ENCODE results near the gene RPL11. TPM values are rescaled to one million over a fixed set of nuclear protein-coding genes. Genes with fewer than 3 reads are reported as not detected.

The RPL11 gene
- total RNA-seq, 4 donors from 2014 or later = 302 to 593 (median 504) TPM

DNA sequence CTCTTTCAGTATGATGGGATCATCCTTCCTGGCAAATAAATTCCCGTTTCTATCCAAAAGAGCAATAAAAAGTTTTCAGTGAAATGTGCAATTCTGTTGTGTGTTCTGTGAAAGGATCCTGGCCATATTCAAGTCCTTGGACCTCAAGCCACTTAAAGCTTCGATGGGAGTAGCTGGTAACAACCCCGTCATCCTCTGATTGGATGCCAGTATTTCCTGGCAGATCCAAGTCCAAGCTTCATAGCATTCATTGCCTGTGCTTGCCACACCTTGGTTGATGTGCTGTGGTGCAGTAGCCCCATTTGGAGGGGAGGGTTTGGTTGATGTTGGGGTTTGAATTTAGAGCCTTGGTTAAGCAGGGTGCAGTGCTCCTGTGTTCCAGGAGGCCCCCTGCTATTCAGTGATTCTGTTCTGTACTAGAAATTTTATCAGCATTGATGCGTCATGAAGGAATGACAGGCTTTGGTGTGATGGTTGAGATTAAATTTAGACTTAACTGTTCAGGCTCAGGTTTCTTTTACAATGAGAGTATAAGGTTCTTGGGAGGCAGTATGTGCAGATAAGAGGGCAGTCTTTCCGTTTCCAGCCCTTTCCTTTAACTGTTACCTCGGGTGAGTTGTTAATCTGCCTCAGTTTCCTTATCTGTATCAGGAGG lies 4.9 kb downstream of the RPL11 start:
- intact Hi-C loops (cut with DNase I; ENCODE audit: low total_unique reads) (loop anchor here (10.0 kb wide), 1 partner anchor 168 kb away; the partner anchor contains the start of gene FUCA1), in situ Hi-C loops (cut with MboI; ENCODE audit: low sequenced_read_pairs in 4 of 4) (no loop called here)
- Histone ChIP-seq H3K4me1 (peaks cover 55 to 62% of the 10 kb centered on the region in 2 donors), H3K27ac (peak overlapping the region; percentile 35 to 93 (median 58)), H3K9me3 (no peaks in the 10 kb centered on the region), H3K4me3 (no peak overlapping the region), H3K27me3 (no peaks in the 10 kb centered on the region), H3K36me3 (peaks cover 5 to 72% of the 10 kb centered on the region in 2 donors)
- TF ChIP-seq, protein P1, sequence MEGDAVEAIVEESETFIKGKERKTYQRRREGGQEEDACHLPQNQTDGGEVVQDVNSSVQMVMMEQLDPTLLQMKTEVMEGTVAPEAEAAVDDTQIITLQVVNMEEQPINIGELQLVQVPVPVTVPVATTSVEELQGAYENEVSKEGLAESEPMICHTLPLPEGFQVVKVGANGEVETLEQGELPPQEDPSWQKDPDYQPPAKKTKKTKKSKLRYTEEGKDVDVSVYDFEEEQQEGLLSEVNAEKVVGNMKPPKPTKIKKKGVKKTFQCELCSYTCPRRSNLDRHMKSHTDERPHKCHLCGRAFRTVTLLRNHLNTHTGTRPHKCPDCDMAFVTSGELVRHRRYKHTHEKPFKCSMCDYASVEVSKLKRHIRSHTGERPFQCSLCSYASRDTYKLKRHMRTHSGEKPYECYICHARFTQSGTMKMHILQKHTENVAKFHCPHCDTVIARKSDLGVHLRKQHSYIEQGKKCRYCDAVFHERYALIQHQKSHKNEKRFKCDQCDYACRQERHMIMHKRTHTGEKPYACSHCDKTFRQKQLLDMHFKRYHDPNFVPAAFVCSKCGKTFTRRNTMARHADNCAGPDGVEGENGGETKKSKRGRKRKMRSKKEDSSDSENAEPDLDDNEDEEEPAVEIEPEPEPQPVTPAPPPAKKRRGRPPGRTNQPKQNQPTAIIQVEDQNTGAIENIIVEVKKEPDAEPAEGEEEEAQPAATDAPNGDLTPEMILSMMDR (IDR thresholded peaks at IDR 0.05 in 4 of 5, conservative IDR thresholded peaks at IDR 0.05 in 1 of 5) = no peak
- no peak for TF ChIP-seq POLR2A (IDR thresholded peaks at IDR 0.05)
- ATAC-seq (peak in 1 of 2 donors; percentile 34), DNase-seq (no peak)

DNA sequence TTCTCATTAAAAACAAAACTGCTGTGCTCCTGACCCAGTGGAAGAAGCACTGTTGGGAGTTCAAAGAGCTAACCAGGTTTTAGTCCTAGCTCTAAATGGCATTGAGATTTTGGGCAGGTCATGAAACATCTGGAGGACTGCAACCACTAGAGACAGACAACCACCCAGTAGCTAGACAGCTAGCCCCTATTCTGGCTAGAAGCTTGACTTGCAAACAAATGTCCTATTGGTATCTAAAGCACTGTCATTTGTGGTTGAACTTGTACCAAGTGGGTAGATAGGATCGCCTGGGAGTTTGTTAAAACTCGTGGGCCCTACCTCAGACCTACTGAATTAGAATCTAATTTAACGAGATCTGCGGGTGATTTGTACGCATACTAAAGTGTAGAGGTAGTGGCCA lies 6.9 kb downstream of the RPL11 start:
- H3K27me3 ChIP-seq = no peaks in the 10 kb centered on the region
- no peaks in the 10 kb centered on the region for H3K9me3 ChIP-seq
- no peak overlapping the region for H3K27ac ChIP-seq
- H3K4me3 ChIP-seq = no peak overlapping the region
- H3K4me1 ChIP-seq = peaks cover 40 to 50% of the 10 kb centered on the region in 2 donors
- intact Hi-C loops (cut with DNase I; ENCODE audit: low total_unique reads) (loop anchor here (10.0 kb wide), 1 partner anchor 166 kb away; the partner anchor contains the start of gene FUCA1), in situ Hi-C loops (cut with MboI; ENCODE audit: low sequenced_read_pairs in 4 of 4) (no loop called here)
- peaks cover 5 to 64% of the 10 kb centered on the region in 2 donors for H3K36me3 ChIP-seq
- ATAC-seq (no peak), DNase-seq (no peak)
- no peak for TF ChIP-seq POLR2A (IDR thresholded peaks at IDR 0.05)
- TF ChIP-seq, protein P1 (IDR thresholded peaks at IDR 0.05 in 4 of 5, conservative IDR thresholded peaks at IDR 0.05 in 1 of 5) = no peak

DNA sequence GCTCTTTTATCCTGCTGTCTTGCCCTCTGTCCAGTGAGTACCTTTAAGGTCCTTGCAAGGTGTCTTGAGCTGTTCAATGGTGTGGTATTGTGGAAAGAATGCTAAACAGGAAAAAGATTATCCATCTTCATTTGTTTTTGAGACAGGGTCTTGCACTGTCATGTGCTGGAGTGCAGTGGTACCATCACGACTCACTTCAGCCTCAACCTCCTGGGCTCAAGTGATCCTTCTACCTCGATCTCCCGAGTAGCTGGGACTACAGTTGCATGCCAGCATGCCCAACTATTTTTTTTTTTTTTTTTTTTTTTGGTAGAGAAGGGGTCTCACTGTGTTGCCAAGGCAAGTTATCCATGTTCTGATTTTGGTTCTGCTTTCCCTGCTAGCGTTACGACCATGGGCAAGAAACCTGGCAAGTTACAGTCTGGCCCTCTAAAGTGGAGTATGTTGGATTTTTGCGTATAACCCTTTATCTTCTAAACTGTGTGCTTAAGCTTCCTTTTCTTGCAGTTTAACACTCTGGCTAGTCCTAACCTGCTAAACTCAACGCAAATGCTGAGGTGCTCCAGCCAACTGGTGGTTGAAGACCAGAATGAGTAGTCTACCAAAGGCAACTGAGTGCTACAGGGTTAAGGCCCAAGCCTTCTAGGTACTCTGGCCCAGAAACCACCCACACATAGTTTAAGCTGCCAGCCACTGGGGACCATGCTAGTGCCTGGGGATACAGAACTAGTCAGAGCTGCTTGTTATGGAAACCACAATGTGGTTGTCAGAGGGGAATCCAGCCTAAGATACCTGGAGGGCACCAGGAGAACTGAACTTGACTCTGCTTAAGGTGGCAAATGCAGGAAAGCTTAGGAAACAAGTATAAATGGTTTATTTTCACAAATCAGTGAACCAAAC lies 7.9 kb downstream of the RPL11 start:
- Histone ChIP-seq H3K27me3 (no peaks in the 10 kb centered on the region), H3K4me1 (peaks cover 29 to 39% of the 10 kb centered on the region in 2 donors), H3K27ac (no peak overlapping the region), H3K9me3 (no peaks in the 10 kb centered on the region), H3K4me3 (no peak overlapping the region), H3K36me3 (peaks cover 3 to 57% of the 10 kb centered on the region in 2 donors)
- intact Hi-C loops (cut with DNase I; ENCODE audit: low total_unique reads) (loop anchor here (10.0 kb wide), 1 partner anchor 165 kb away; the partner anchor contains the start of gene FUCA1), in situ Hi-C loops (cut with MboI; ENCODE audit: low sequenced_read_pairs in 4 of 4) (no loop called here)
- ATAC-seq (no peak), DNase-seq (no peak)
- TF ChIP-seq, protein P1 (IDR thresholded peaks at IDR 0.05 in 4 of 5, conservative IDR thresholded peaks at IDR 0.05 in 1 of 5) = no peak
- no peak for TF ChIP-seq POLR2A (IDR thresholded peaks at IDR 0.05)

DNA sequence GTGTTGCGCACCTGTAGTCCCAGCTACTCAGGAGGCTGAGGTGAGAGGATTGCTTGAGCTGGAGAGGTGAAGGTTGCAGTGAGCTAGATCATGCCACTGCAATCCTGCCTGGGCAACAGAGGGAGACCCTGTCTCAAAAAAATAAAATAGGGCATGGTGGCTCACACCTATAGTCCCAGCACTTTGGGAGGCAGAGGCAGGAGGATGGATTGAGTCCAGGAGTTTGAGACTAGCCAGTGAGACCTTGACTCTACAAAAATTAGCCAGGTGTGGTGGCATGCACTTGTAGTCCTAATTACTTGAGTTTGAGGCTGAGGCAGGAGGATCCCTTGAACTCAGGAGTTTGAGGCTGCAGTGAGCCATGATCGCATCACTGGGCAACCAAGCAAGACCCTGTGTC lies 9.7 kb downstream of the RPL11 start:
- TF ChIP-seq, protein P1 (IDR thresholded peaks at IDR 0.05 in 4 of 5, conservative IDR thresholded peaks at IDR 0.05 in 1 of 5) = no peak
- no peak for TF ChIP-seq POLR2A (IDR thresholded peaks at IDR 0.05)
- H3K36me3 ChIP-seq = peaks cover 0 to 45% of the 10 kb centered on the region in 2 donors
- in situ Hi-C loops (cut with MboI; ENCODE audit: low sequenced_read_pairs in 4 of 4) = no loop called here
- intact Hi-C loops (cut with DNase I; ENCODE audit: low total_unique reads) = no loop called here
- no peak for ATAC-seq
- no peaks in the 10 kb centered on the region for H3K9me3 ChIP-seq
- no peak overlapping the region for H3K27ac ChIP-seq
- no peak for DNase-seq
- peaks cover 11 to 22% of the 10 kb centered on the region in 2 donors for H3K4me1 ChIP-seq
- no peaks in the 10 kb centered on the region for H3K27me3 ChIP-seq
- no peak overlapping the region for H3K4me3 ChIP-seq

Measured in gastrocnemius medialis (tissue), 4 donors.